Panc1 (cell line): Measurements from ENCODE around the gene VAMP8.
"Not testable (repeated sequence)": the region's sequence is repeated elsewhere in the genome, so short reads cannot be mapped to it uniquely, and the experiment has no call there.

ENCODE experiments used
- POLR2AphosphoS5 ChIP-seq: IDR thresholded peaks from 2 replicates; pipeline ENCODE4 v1.6.1; 2012; ENCODE audit warnings: mild to moderate bottlenecking, low read depth, low read length, moderate library complexity
- TF ChIP-seq, protein P1 (sequence below): fragments of 450-650 bp; IDR thresholded peaks from 2 replicates; pipeline ENCODE4 v1.5.1; 2017; ENCODE audit warnings: mild to moderate bottlenecking

- TF ChIP-seq, protein P1, sequence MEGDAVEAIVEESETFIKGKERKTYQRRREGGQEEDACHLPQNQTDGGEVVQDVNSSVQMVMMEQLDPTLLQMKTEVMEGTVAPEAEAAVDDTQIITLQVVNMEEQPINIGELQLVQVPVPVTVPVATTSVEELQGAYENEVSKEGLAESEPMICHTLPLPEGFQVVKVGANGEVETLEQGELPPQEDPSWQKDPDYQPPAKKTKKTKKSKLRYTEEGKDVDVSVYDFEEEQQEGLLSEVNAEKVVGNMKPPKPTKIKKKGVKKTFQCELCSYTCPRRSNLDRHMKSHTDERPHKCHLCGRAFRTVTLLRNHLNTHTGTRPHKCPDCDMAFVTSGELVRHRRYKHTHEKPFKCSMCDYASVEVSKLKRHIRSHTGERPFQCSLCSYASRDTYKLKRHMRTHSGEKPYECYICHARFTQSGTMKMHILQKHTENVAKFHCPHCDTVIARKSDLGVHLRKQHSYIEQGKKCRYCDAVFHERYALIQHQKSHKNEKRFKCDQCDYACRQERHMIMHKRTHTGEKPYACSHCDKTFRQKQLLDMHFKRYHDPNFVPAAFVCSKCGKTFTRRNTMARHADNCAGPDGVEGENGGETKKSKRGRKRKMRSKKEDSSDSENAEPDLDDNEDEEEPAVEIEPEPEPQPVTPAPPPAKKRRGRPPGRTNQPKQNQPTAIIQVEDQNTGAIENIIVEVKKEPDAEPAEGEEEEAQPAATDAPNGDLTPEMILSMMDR: not testable (repeated sequence)
- TF ChIP-seq POLR2AphosphoS5: not testable (repeated sequence)
Observed at GRCh38 chr2:85560403-85560726, 17.0 kb upstream of the VAMP8 start.
